ENCODE results near the gene TM4SF4. TPM values are rescaled to one million over a fixed set of nuclear protein-coding genes. Genes with fewer than 3 reads are reported as not detected.

Gene TM4SF4
- total RNA-seq, 1 experiment from 2014 or later = not detected

GRCh38 chr3:149437710-149438109 is 36.8 kb upstream of the TM4SF4 start:
- Histone ChIP-seq H2BK120ac (ENCODE audit: low read depth, low read length, poor library complexity, severe bottlenecking) (no peak overlapping the region), H4K20me1 (ENCODE audit: control insufficient read depth, insufficient read depth, insufficient read length) (no peaks in the 10 kb centered on the region), H3K4me1 (ENCODE audit: insufficient read depth, low read length) (no peaks in the 10 kb centered on the region), H4K5ac (ENCODE audit: insufficient read length, low read depth, low read length) (no peak overlapping the region), H3K79me2 (ENCODE audit: insufficient read depth, low read length) (no peaks in the 10 kb centered on the region), H3K4ac (ENCODE audit: low read depth, low read length) (no peak overlapping the region), H2BK12ac (ENCODE audit: insufficient read length, low read depth, low read length) (no peak overlapping the region), H3K14ac (ENCODE audit: insufficient read depth, low read length) (no peak overlapping the region), H3T11ph (ENCODE audit: low read length) (no peak overlapping the region), H3K27ac (ENCODE audit: insufficient read length, low read depth, low read length) (no peak overlapping the region), H2BK5ac (ENCODE audit: insufficient read length, low read length) (no peak overlapping the region), H3K4me2 (ENCODE audit: insufficient read depth, insufficient read length, low read length) (no peak overlapping the region), H2BK15ac (ENCODE audit: low read depth, low read length) (no peak overlapping the region), H3K23ac (ENCODE audit: insufficient read length, low read depth, low read length) (no peak overlapping the region), H2AK5ac (ENCODE audit: insufficient read length, low read length) (no peak overlapping the region), H3K23me2 (ENCODE audit: insufficient read length, low read depth, low read length, poor library complexity, severe bottlenecking) (no peaks in the 10 kb centered on the region), H3K27me3 (ENCODE audit: insufficient read depth, low read length) (no peaks in the 10 kb centered on the region), H3K9ac (ENCODE audit: extremely low read depth, insufficient read length, low read length) (no peak overlapping the region), H4K8ac (replicated peaks; ENCODE audit: insufficient read length, low read depth, low read length) (no peak overlapping the region), H3K9me3 (ENCODE audit: control insufficient read depth, low read depth, low read length) (no peaks in the 10 kb centered on the region), H2BK20ac (ENCODE audit: low read depth, low read length, poor library complexity, severe bottlenecking) (no peak overlapping the region), H3K79me1 (ENCODE audit: insufficient read depth, low read depth, low read length, poor library complexity, severe bottlenecking) (no peaks in the 10 kb centered on the region), H4K91ac (ENCODE audit: insufficient read length, low read depth, low read length) (no peak overlapping the region), H3K18ac (ENCODE audit: insufficient read length, low read depth, low read length) (no peak overlapping the region), H3K56ac (ENCODE audit: insufficient read length, low read depth, low read length) (no peak overlapping the region), H2AFZ (ENCODE audit: low read length) (no peak overlapping the region)
- Mint-ChIP-seq H3K36me3 (ENCODE audit: insufficient read depth in 1 of 3, low read depth in 3 of 3) (no peaks in the 10 kb centered on the region), H3K27ac (no peak overlapping the region), H3K4me1 (peaks cover 2% of the 10 kb centered on the region in 2 experiments; a peak in 2 of 4 replicates), H3K9me3 (no peaks in the 10 kb centered on the region; a peak in 1 of 5 replicates), H3K27me3 (ENCODE audit: low read depth) (no peaks in the 10 kb centered on the region), H3K4me3 (no peak overlapping the region)
- no peak for DNase-seq
- TF ChIP-seq, protein P1, sequence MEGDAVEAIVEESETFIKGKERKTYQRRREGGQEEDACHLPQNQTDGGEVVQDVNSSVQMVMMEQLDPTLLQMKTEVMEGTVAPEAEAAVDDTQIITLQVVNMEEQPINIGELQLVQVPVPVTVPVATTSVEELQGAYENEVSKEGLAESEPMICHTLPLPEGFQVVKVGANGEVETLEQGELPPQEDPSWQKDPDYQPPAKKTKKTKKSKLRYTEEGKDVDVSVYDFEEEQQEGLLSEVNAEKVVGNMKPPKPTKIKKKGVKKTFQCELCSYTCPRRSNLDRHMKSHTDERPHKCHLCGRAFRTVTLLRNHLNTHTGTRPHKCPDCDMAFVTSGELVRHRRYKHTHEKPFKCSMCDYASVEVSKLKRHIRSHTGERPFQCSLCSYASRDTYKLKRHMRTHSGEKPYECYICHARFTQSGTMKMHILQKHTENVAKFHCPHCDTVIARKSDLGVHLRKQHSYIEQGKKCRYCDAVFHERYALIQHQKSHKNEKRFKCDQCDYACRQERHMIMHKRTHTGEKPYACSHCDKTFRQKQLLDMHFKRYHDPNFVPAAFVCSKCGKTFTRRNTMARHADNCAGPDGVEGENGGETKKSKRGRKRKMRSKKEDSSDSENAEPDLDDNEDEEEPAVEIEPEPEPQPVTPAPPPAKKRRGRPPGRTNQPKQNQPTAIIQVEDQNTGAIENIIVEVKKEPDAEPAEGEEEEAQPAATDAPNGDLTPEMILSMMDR (conservative IDR thresholded peaks at IDR 0.05) = no peak
